HG02884 (cell line): ENCODE data around the gene TAF5L.
"Not testable (repeated sequence)": the region's sequence is repeated elsewhere in the genome, so short reads cannot be mapped to it uniquely, and the experiment has no call there.

ENCODE experiments used
- ATAC-seq: cut with Tn5 transposase; IDR thresholded peaks from one replicate; pipeline ENCODE4 v1.9.1; 2021; ENCODE audit warnings: mild to moderate bottlenecking, moderate library complexity; ENCODE audit not compliant: unreplicated experiment

Gene TAF5L

DNA sequence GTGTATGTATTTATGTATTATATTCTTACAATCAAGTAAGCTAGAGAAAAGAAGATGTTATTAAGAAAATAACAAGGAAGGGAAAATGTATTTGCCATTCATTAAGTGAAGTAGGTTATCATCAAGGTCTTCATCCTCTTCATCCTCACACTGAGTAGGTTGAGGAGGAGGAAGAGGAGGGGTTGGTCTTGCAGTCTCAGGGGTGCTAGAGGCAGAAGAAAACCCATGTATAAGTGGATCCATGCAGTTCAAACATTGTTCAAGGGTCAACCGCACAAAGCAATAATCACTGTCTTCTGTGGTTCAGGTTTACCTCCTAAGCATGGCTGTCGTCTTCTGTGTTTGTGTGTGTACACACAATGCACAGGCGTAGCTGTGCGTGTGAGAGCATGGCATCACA, 17.0 kb upstream of the TAF5L start:
- no peak for ATAC-seq

DNA sequence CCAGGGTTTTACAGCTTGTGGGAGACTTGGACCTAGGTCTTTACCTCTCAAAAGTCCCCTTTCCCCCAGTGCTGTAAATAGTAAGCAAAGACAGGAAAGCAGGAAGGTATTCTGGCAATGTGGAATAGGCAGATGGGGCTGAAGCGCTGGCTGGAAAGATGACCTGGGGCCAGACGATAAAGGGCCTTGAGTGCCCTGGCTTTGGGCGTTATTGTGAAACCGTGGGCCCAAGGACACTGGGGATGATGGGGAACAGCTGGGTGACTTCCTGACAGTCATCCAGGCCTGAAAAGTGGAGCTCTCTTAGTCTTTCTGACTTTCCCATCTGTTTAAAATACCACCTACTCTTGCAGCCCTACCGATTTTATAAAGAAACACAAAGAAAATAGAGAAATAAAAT, 16.5 kb upstream of the TAF5L start:
- ATAC-seq: no peak

- no peak for ATAC-seq
Measured at GRCh38 chr1:229641306-229641705, 15.4 kb upstream of the TAF5L start.

DNA sequence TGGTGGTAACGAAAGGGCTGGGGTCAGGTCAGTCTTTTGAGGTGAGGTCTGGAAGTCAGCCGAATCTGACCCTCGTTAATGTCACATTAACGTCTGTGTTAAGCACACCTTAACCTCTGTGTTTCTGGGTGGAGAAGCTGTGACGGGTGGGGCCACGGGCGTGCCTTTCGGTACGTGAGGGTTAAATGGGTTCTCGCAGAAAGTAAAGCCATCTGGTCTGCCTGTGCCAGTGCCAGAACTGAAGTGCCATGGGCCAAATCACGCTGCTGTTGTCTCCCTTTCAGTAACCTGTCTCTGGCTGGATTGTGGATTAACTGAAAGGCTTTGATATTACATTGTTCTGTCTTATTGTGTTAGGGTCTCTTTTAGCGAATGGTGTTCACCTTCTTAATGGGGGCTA, 14.5 kb upstream of the TAF5L start:
- no peak for ATAC-seq

DNA sequence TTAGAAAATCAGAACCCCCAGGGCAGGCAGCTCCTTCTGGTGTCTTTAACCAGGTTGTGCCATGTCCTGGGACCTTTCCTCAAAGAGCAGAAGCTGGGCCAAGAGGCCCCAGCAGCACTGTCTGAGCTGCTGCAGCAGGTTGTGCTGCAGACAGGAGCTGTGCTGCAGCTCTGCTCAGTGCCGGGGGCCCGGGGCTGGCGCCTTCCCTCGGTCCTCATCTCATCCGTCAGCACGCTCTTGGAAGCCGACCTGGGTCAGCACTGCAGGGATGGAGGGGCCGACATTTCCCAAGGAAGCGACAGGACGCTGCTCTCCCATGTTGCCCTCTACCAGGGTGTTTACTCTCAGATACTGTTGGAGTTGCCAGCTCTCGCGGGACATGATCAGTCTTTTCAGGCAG, 11.8 kb upstream of the TAF5L start:
- no peak for ATAC-seq

DNA sequence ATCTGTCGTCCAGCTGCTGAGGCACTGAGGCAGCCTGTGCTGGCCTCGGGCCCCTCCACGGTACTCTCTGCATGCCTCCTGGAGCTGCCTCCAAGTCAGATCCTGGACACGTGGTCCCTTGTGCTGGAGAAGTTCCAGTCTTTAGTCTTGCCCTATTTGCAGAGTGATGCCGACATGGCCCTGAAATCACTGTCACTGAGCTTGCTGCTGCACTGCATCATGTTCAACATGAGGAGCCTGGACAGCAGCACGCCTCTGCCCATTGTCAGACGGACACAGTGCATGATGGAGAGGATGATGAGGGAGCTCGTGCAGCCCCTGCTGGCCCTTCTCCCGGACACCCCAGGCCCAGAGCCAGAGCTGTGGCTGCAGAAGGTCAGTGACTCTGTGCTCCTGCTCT, 10.1 kb upstream of the TAF5L start:
- no peak for ATAC-seq

DNA sequence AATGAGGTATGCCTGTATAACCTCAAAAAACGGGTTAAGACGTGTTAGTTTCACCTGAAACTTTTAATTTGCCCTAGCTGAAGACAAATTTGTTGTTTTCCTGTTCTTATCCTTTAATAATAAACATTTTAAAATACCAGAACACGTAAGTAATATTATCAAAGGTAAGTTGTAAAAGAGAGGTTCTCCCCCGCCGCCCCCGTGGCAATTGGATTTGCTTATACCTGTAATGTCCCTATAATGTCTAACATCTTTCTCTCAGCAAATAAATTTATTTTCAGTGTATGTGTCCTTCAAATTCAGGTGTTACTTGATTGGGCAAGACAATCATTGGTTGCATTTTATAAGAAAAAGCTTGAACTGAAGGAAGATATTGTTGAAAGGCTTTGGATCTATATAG, 6.0 kb upstream of the TAF5L start:
- no peak for ATAC-seq

DNA sequence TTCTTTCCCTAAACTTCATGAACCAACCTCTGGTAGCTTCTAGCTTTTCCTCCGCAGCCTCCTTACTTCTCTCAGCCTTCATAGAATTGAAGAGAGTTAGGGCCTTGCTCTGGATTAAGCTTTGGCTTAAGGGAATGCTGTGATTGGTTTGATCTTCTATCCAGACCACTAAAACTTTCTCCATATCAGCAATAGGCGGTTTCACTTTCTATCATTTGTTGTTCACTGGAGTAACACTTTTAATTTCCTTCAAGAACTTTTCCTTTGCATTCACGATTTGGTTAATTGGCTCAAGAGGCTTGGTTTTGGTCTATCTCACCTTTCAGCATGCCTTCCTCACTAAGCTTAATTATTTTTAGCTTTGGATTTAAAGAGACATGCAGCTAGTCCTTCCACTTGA, 5.2 kb upstream of the TAF5L start:
- no peak for ATAC-seq

- no peak for ATAC-seq
Measured at GRCh38 chr1:229629261-229629660, 3.3 kb upstream of the TAF5L start.

- ATAC-seq: no peak
Measured at GRCh38 chr1:229627003-229627402, 1.1 kb upstream of the TAF5L start.

DNA sequence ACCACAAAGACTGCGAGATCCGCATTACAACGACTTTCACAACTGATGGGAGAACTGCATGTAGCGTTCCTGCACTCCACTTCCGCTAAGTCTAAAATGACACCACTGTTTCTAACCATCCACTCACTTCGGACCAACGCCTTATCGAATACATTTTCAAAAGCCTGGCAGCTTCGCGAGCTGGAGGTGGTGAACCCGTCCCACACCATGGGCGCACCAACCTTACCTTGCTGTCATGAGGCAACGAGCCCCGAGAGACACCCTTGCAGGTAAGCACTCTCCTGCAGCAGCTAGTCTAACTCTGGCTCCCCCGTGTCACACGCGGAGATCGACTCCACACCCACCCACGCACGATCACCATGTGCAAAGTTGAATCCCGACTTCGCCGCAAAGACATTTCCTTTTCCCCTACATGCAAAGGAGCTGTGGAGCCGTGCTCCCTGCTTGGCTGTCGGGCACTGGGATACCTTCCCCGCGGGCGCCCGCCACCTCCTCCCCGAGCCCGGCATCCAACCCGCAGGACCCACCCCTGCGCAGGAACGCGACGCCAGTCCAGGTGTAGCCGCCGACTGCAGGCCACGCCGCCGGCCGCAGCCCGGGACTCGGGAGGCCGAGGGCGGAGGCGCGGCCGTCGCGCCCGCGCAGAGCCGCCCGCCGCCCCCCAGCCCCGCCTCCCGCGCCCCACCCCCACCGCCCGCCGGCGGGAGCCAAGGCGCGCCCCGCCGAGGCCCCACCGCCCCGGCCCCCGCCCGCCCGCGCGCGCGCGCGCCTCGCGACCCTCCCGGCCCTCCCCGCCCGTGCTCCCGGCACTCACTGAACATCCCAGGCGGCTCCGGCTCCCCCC, 629 bp downstream of the TAF5L start:
- ATAC-seq: peak; percentile 34

GRCh38 chr1:229624521-229625070, 1.3 kb downstream of the TAF5L start:
- ATAC-seq: no peak

GRCh38 chr1:229623838-229624237, 2.1 kb downstream of the TAF5L start:
- ATAC-seq: no peak

GRCh38 chr1:229623225-229623624, 2.7 kb downstream of the TAF5L start:
- no peak for ATAC-seq

GRCh38 chr1:229622641-229623120, 3.2 kb downstream of the TAF5L start:
- ATAC-seq: not testable (repeated sequence)

- no peak for ATAC-seq
Measured at GRCh38 chr1:229621663-229622062, 4.3 kb downstream of the TAF5L start.

GRCh38 chr1:229620876-229621275, 5.0 kb downstream of the TAF5L start:
- no peak for ATAC-seq

GRCh38 chr1:229619614-229620013, 6.3 kb downstream of the TAF5L start:
- no peak for ATAC-seq

DNA sequence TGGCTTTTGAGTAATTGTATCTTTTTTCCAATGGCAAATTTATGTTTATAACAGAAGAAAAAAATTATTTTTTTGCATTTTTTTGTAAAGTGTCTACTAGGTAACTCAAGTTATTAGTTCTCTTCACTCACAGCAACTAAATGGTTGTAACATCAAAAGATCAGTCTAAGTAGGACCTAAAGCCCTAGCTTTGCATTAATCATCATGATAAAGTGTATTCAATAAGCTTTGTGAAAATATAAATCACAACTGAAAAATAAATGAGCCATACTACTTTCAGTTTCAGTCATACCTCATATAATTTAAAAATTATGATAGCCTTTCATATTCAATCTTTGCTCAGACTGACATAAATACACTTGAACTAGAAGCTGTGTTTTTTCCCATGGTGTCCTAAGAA, 6.9 kb downstream of the TAF5L start:
- no peak for ATAC-seq

- no peak for ATAC-seq
Measured at GRCh38 chr1:229617351-229618100, 8.4 kb downstream of the TAF5L start.

GRCh38 chr1:229614701-229615100, 11.2 kb downstream of the TAF5L start:
- no peak for ATAC-seq

- ATAC-seq: no peak
Measured at GRCh38 chr1:229613938-229614337, 12.0 kb downstream of the TAF5L start.
